IPS DF 6.9 (cell line): ENCODE measurements around the gene KRTAP6-1.

Source experiments
- DNase-seq: peaks from one replicate; pipeline ENCODE4 v3.0.0-alpha.2; 2013; ENCODE audit warnings: low read depth, low spot score
- H3K27ac ChIP-seq: one replicate; pipeline ENCODE4 v1.5.1; 2013; ENCODE audit warnings: low read length, control low read depth
- H3K27me3 ChIP-seq: 2 replicates; pipeline ENCODE4 v1.6.1; 2013; ENCODE audit warnings: mild to moderate bottlenecking, low read length; ENCODE audit not compliant: control insufficient read depth, insufficient read depth
- H3K36me3 ChIP-seq: 2 replicates; pipeline ENCODE4 v1.6.1; 2013; ENCODE audit warnings: low read length; ENCODE audit not compliant: control insufficient read depth, insufficient read depth
- H3K4me1 ChIP-seq: 2 replicates; pipeline ENCODE4 v1.6.1; 2013; ENCODE audit warnings: low read length; ENCODE audit not compliant: control insufficient read depth, insufficient read depth
- H3K4me3 ChIP-seq: 2 replicates; pipeline ENCODE4 v1.5.1; 2013; ENCODE audit warnings: mild to moderate bottlenecking, low read length
- H3K9me3 ChIP-seq: 2 replicates; pipeline ENCODE4 v1.6.1; 2013; ENCODE audit warnings: low read length, inconsistent platforms; ENCODE audit not compliant: control insufficient read depth, insufficient read depth
- WGBS: extraction: QIAGEN DNeasy Blood & Tissue Kit; methylation state at CpG from one replicate; pipeline ENCODE4 v1.1.7; 2013; ENCODE audit warnings: mixed read lengths, missing lambda C conversion rate; ENCODE audit not compliant: insufficient read length, insufficient coverage; 5-methylcytosine and 5-hydroxymethylcytosine counted together

KRTAP6-1 gene

DNA sequence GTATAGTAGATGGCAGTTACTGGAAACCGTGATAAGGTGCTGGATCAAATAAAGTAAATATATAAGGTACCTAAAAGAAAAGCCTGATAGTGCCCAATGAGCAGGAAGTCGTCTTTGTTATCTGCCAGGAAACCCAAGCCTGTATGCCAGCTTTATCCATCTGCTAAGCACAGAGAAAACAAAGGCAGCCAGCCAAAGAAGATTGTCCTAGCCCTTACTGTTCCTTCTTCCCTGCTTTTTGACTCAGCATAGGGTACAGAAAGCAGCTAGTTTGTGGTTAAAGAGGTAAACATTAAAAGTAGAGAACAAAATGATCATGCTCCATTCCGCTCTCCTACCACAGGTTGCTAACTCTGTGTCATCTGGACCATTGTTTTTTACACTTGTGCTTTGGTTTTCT lies 33.6 kb downstream of the KRTAP6-1 start:
- Histone ChIP-seq H3K27ac (no peak overlapping the region), H3K9me3 (peaks cover 6% of the 10 kb centered on the region), H3K36me3 (no peaks in the 10 kb centered on the region), H3K4me1 (no peaks in the 10 kb centered on the region), H3K27me3 (no peaks in the 10 kb centered on the region), H3K4me3 (no peak overlapping the region)
- no CpG with 5 or more reads among the region's 3 CpGs for WGBS
- no peak for DNase-seq

- no CpG with 5 or more reads among the region's 1 CpG for WGBS
These were observed 34.4 kb downstream of the KRTAP6-1 start for GRCh38 chr21:30579346-30579745.

DNA sequence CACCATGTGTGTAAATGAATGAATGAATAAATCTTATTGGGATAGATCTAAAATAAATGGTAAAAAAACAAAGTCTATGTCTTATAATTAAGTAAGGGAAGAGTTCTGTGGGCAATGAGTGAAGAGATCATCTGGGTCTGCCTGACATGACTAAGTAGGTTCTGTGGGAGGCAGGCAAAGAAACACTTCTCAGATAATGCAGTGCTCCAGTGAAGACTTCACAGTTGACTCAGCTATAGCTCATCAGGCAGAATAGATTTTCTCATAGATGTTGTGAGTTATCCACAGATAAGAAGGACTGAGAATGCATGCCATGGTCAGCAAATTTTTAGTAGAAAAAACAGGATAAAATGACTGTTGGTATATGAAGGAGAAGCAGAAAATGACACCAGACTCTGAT lies 36.0 kb downstream of the KRTAP6-1 start:
- Histone ChIP-seq H3K9me3 (peaks cover 5% of the 10 kb centered on the region), H3K4me1 (no peaks in the 10 kb centered on the region), H3K27me3 (no peaks in the 10 kb centered on the region), H3K27ac (no peak overlapping the region), H3K4me3 (no peak overlapping the region), H3K36me3 (no peaks in the 10 kb centered on the region)
- DNase-seq = no peak

More at GRCh38 chr21:30579346-30579745, 34.4 kb downstream of the KRTAP6-1 start:
- no peaks in the 10 kb centered on the region for H3K4me1 ChIP-seq
- no peaks in the 10 kb centered on the region for H3K27me3 ChIP-seq
- H3K27ac ChIP-seq = no peak overlapping the region
- no peak overlapping the region for H3K4me3 ChIP-seq
- DNase-seq = no peak
- no peaks in the 10 kb centered on the region for H3K36me3 ChIP-seq
- peaks cover 6% of the 10 kb centered on the region for H3K9me3 ChIP-seq

DNA sequence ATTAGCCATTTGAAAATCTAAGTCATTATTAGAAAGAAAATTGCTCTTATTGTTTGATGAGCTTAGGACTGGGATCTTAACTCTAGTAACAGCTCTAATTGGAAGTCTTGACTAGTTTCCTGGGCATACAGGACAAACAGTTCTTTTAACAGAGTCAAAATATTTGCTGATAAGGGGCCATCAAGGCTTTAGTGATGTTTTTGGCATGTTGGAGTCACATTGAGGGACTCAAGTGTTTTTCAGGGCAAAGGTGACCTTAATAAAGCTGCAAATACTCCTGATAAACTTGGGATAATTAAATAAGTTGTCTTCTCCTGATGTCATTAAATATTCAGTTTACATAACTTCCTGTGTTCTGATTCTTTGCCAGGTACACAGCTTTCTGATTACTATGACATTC lies 46.1 kb downstream of the KRTAP6-1 start:
- Histone ChIP-seq H3K27ac (no peak overlapping the region), H3K9me3 (peaks cover 2% of the 10 kb centered on the region), H3K27me3 (no peaks in the 10 kb centered on the region), H3K4me3 (no peak overlapping the region), H3K36me3 (no peaks in the 10 kb centered on the region), H3K4me1 (no peaks in the 10 kb centered on the region; the same call in 1 of the 2 replicates)
- DNase-seq = no peak

DNA sequence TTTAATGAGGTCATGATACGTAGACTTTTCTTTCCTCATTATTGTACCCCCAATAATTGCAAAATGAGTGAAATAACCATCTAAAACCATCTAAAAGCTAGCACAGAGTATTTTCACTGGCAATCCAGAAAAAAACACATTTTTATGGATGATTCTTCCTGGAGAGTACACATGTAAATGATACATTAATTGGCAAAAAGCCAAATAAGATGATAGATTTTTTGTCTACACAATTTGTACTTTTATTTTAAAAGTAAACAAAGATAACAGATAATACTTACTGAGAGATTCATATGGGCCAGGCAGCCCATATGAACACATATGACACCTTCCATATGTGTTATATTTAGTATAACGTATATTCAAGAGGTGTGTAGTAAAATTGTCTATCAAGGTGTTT lies 50.1 kb downstream of the KRTAP6-1 start:
- Histone ChIP-seq H3K4me3 (no peak overlapping the region), H3K27ac (no peak overlapping the region), H3K36me3 (no peaks in the 10 kb centered on the region), H3K27me3 (no peaks in the 10 kb centered on the region), H3K4me1 (no peaks in the 10 kb centered on the region; the same call in 1 of the 2 replicates), H3K9me3 (peaks cover 5% of the 10 kb centered on the region)
- no peak for DNase-seq
- WGBS = no CpG with 5 or more reads among the region's 2 CpGs
